AML-193 (cell line): Measurements from ENCODE around the gene AFF4.

Experiments used
- DNase-seq, 2 experiments: peaks; one replicate each; lab custom pipeline; 2025; lab: John Stamatoyannopoulos, UW

The AFF4 gene

DNA sequence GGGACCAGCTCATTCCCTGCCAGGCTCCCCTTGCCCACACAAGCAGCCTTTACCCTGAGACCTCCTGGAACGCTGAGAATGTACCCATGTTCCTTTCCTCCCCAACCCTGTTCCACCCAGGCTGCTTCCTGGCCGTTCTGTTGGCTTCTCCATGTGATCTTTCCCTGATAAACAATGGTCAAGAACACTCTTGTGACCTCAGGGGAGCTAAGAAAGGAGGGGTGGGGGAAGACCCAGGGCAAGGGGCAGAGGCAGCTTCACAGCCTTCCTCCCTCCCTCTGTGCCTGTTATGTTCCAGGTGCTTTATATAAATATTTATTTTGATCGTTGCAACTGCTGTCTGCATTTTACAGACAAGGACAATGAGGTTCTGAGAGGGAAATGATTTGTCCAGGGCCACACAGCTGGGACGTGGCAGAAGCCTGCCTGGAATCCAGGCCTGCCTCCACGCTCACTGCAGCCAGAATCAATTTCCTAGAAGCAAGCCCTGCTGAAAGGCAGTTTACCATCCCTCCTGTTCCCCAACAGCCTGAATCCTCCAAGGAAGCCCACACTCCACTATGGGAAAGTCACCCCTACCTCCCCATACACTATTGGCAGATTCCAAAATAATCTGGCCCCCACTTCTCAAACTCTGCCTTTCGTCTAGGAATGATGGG lies 136.9 kb downstream of the AFF4 start:
- DNase-seq: no peak

DNA sequence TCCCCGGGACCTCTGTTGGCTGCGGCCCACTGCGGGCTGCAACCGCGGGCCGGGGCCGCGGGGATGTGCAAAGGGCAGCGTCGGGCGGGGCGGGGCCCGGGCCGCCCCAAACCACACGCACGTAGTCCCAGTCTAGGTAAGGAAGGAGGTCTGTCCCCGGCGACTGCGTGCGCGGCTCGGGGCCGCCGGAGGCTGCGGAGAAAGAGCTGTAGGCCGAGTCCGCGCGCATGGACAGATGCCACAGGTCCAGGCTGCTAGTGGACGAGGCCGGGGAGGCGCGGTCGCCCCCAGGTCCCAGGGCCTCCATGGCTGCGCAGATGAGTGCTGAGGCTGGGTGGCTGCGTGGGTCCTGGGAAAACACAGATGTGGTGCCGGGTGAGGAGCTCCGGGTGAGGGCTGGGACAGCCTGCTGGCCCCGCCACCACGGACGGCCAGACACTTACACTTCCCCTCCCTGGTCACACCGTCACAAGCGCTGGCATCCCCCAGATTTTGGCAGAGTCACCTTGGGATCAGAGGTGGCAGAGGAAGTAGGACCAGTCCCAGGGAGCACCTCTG lies 137.5 kb downstream of the AFF4 start:
- DNase-seq: no peak
